Fibroblast of lung (primary cell): ENCODE measurements around the gene TMEM109. TPM values are rescaled to one million over a fixed set of nuclear protein-coding genes. Genes with fewer than 3 reads are reported as not detected.

Source experiments
- DNase-seq, 2 donors: peaks; one replicate each; pipeline versions ENCODE4 v3.0.0 to v3.0.0-alpha.2; 2010; ENCODE audit warnings: low read depth in 2 of 2
- H2AFZ ChIP-seq: 2 replicates; pipeline ENCODE4 v1.5.1; 2012; ENCODE audit warnings: low read length, control low read depth, inconsistent platforms
- H3K27ac ChIP-seq: 2 replicates; pipeline ENCODE4 v1.5.1; 2011; ENCODE audit warnings: low read length, control low read depth; ENCODE audit not compliant: insufficient read depth
- H3K27me3 ChIP-seq: 2 replicates; pipeline ENCODE4 v1.5.1; 2011; ENCODE audit warnings: mild to moderate bottlenecking, low read length; ENCODE audit not compliant: control insufficient read depth, insufficient read depth
- H3K36me3 ChIP-seq: 2 replicates; pipeline ENCODE4 v1.5.1; 2011; ENCODE audit warnings: low read length; ENCODE audit not compliant: control insufficient read depth, insufficient read depth
- H3K4me1 ChIP-seq: 2 replicates; pipeline ENCODE4 v1.5.1; 2011; ENCODE audit warnings: low read length; ENCODE audit not compliant: control insufficient read depth, insufficient read depth; ENCODE audit errors: extremely low read depth
- H3K4me2 ChIP-seq: 2 replicates; pipeline ENCODE4 v1.5.1; 2011; ENCODE audit warnings: low read length, control low read depth; ENCODE audit not compliant: insufficient read depth; ENCODE audit errors: extremely low read depth
- H3K4me3 ChIP-seq, 4 experiments: fragments of 200-600 bp in 1 of 4; sonication (generic) in 1 of 4; replicated peaks in 1 of 4; 2 replicates each; pipeline ENCODE4 v1.5.1; 2011 to 2016; ENCODE audit warnings: low read length in 4 of 4, low read depth in 3 of 4, mild to moderate bottlenecking in 3 of 4, control low read depth in 2 of 4, inconsistent platforms in 1 of 4, mixed read lengths in 1 of 4; ENCODE audit not compliant: insufficient read depth in 1 of 4; ENCODE audit errors: control extremely low read depth in 1 of 4
- H3K79me2 ChIP-seq: 2 replicates; pipeline ENCODE4 v1.5.1; 2012; ENCODE audit warnings: mild to moderate bottlenecking, low read length, inconsistent platforms; ENCODE audit not compliant: control insufficient read depth, insufficient read depth
- H3K9ac ChIP-seq: 2 replicates; pipeline ENCODE4 v1.5.1; 2011; ENCODE audit warnings: mild to moderate bottlenecking, low read length, control low read depth; ENCODE audit not compliant: insufficient read depth
- H3K9me3 ChIP-seq: 2 replicates; pipeline ENCODE4 v1.5.1; 2012; ENCODE audit warnings: low read depth, low read length; ENCODE audit not compliant: control insufficient read depth, insufficient read depth
- H4K20me1 ChIP-seq: 2 replicates; pipeline ENCODE4 v1.5.1; 2011; ENCODE audit warnings: low read length; ENCODE audit not compliant: control insufficient read depth, insufficient read depth; ENCODE audit errors: extremely low read depth
- CTCF ChIP-seq, 2 donors: IDR thresholded peaks in 1 of 2; conservative IDR thresholded peaks in 1 of 2; 1 replicate in 1 of 2; 2 replicates in 1 of 2; pipeline ENCODE4 v1.5.1; 2011 to 2012; ENCODE audit warnings: low read length in 2 of 2, control low read depth in 1 of 2, inconsistent platforms in 1 of 2, low read depth in 1 of 2, mild to moderate bottlenecking in 1 of 2
- EZH2 ChIP-seq: IDR thresholded peaks from 2 replicates; pipeline ENCODE4 v1.5.1; 2012; ENCODE audit warnings: low read length, control low read depth, mild to moderate bottlenecking; ENCODE audit errors: missing control alignments
- polyA plus RNA-seq, 2 donors: library from polyadenylated mRNA; depleted of rRNA in 1 of 2; stranded (reverse) in 1 of 2; unstranded in 1 of 2; fragments of >200 nt; gene quantifications; 2 replicates each; pipeline ENCODE4 v1.2.1, GENCODE V29; 2011 to 2012; ENCODE audit warnings: missing spikeins in 1 of 2
- total RNA-seq: library from RNA; depleted of rRNA; stranded (reverse); fragments of >200 nt; gene quantifications from 2 replicates; pipeline ENCODE4 v1.2.1, GENCODE V29; 2014

The TMEM109 gene
- total and polyA plus RNA-seq, 2 donors (not counting 1 experiment from before 2014, with no cell fraction given), result 21.5 to 34.9 TPM

- Histone ChIP-seq H3K36me3 (peaks cover 5% of the 10 kb centered on the region), H4K20me1 (no peaks in the 10 kb centered on the region), H3K27ac (no peak overlapping the region), H3K27me3 (no peaks in the 10 kb centered on the region), H3K9me3 (no peaks in the 10 kb centered on the region), H3K4me3 (no peak overlapping the region), H3K4me1 (peaks cover 7% of the 10 kb centered on the region), H3K9ac (no peak overlapping the region), H3K79me2 (no peaks in the 10 kb centered on the region), H2AFZ (no peak overlapping the region), H3K4me2 (no peak overlapping the region)
- DNase-seq, result no peak
- TF ChIP-seq EZH2, result no peak
- TF ChIP-seq CTCF (conservative IDR thresholded peaks at IDR 0.05 in 1 of 2, IDR thresholded peaks at IDR 0.05 in 1 of 2; ENCODE audit: low read depth in 1 of 2, low read length in 2 of 2), result no peak
Measured at GRCh38 chr11:60926500-60926899, 12.5 kb downstream of the TMEM109 start.

- Histone ChIP-seq H3K9ac (no peak overlapping the region), H4K20me1 (no peaks in the 10 kb centered on the region), H3K4me1 (peaks cover 7% of the 10 kb centered on the region), H3K4me3 (no peak overlapping the region), H2AFZ (no peak overlapping the region), H3K36me3 (peaks cover 3% of the 10 kb centered on the region), H3K79me2 (no peaks in the 10 kb centered on the region), H3K9me3 (no peaks in the 10 kb centered on the region), H3K4me2 (no peak overlapping the region), H3K27ac (no peak overlapping the region), H3K27me3 (no peaks in the 10 kb centered on the region)
- DNase-seq, result no peak
- TF ChIP-seq CTCF (conservative IDR thresholded peaks at IDR 0.05 in 1 of 2, IDR thresholded peaks at IDR 0.05 in 1 of 2; ENCODE audit: low read depth in 1 of 2, low read length in 2 of 2) (no peak), EZH2 (no peak)
Measured at GRCh38 chr11:60927061-60927592, 13.2 kb downstream of the TMEM109 start.

GRCh38 chr11:60927600-60927999, 13.6 kb downstream of the TMEM109 start:
- Histone ChIP-seq H3K4me1 (peaks cover 7% of the 10 kb centered on the region), H3K79me2 (no peaks in the 10 kb centered on the region), H3K4me2 (no peak overlapping the region), H3K36me3 (peaks cover 3% of the 10 kb centered on the region), H3K27ac (no peak overlapping the region), H3K9me3 (no peaks in the 10 kb centered on the region), H3K27me3 (no peaks in the 10 kb centered on the region), H3K9ac (no peak overlapping the region), H3K4me3 (no peak overlapping the region), H2AFZ (no peak overlapping the region), H4K20me1 (no peaks in the 10 kb centered on the region)
- no peak for DNase-seq
- TF ChIP-seq CTCF (conservative IDR thresholded peaks at IDR 0.05 in 1 of 2, IDR thresholded peaks at IDR 0.05 in 1 of 2; ENCODE audit: low read depth in 1 of 2, low read length in 2 of 2), result no peak
- TF ChIP-seq EZH2, result no peak
